K562 (cell line): ENCODE measurements around the gene SERTAD1. TPM values are rescaled to one million over a fixed set of nuclear protein-coding genes. Genes with fewer than 3 reads are reported as not detected.
A peak's percentile ranks its signal among the peaks of the same experiment; 100 is the strongest.

Experiments used
- ATAC-seq: fragments of 200-7000 bp; cut with Tn5 transposase; 3 replicates; pipeline ENCODE4 v1.9.1; 2020; ENCODE audit warnings: moderate library complexity
- BruUV-seq: library from RNA; stranded (reverse); fragments of 400-500 nt; replicated peaks from 2 replicates; lab custom pipeline; 2021; lab: Mats Ljungman, UMichigan
- CTCF ChIA-PET: fragments of 300-600 bp; formaldehyde crosslinking; extraction: SDS; loops from one replicate; lab custom pipeline; 2021; ENCODE audit warnings: low intra/inter-chr PET ratio; lab: Yijun Ruan, JAX
- POLR2A ChIA-PET: fragments of 300-600, 350-650 bp; sonication (Branson Sonifier 250); formaldehyde crosslinking; extraction: SDS; loops from one replicate; lab custom pipeline; 2021; ENCODE audit warnings: antibody characterized with exemption, inconsistent platforms; lab: Yijun Ruan, JAX
- DNase-seq, 4 experiments: peaks; one replicate each; pipeline versions ENCODE4 v3.0.0 to v3.0.0-alpha.2; 2011 to 2018; ENCODE audit warnings: low spot score in 3 of 4, mixed read lengths in 3 of 4; ENCODE audit errors: extremely low read depth in 1 of 4
- FAIRE-seq: peaks from 2 replicates; lab custom pipeline; 2011; peaks lifted over from hg19 to GRCh38; lab: Jason Lieb, UNC
- H2AFZ ChIP-seq: 2 replicates; pipeline ENCODE4 v1.6.0; 2011; ENCODE audit warnings: low read depth, low read length, control low read depth, inconsistent platforms
- H3K27ac ChIP-seq: fragments of 200-600 bp; 3 replicates; pipeline ENCODE4 v1.8.0; 2011; ENCODE audit warnings: low read depth, mild to moderate bottlenecking, control low read depth, inconsistent platforms, low read length, moderate library complexity, mixed read lengths; ENCODE audit errors: extremely low read depth
- H3K27me3 ChIP-seq, 2 experiments: fragments of 300-600 bp in 1 of 2; 2 replicates in 1 of 2; 3 replicates in 1 of 2; pipeline versions ENCODE4 v1.6.0 to v1.8.0; 2011; ENCODE audit warnings: inconsistent platforms in 2 of 2, low read length in 2 of 2, mild to moderate bottlenecking in 1 of 2, mixed read lengths in 1 of 2, moderate library complexity in 1 of 2; ENCODE audit not compliant: control insufficient read depth in 2 of 2, insufficient read depth in 2 of 2
- H3K36me3 ChIP-seq: fragments of 300-600 bp; 3 replicates; pipeline ENCODE4 v1.8.0; 2011; ENCODE audit warnings: mild to moderate bottlenecking, low read length, inconsistent platforms; ENCODE audit not compliant: control insufficient read depth, insufficient read depth
- H3K4me1 ChIP-seq, 2 experiments: fragments of 200-600 bp in 1 of 2; replicated peaks in 1 of 2; 2 replicates in 1 of 2; 3 replicates in 1 of 2; pipeline versions ENCODE4 v1.5.1 to v1.8.0; 2011; ENCODE audit warnings: inconsistent platforms in 2 of 2, low read length in 2 of 2, mild to moderate bottlenecking in 1 of 2, mixed read lengths in 1 of 2, moderate library complexity in 1 of 2; ENCODE audit not compliant: control insufficient read depth in 2 of 2, insufficient read depth in 2 of 2
- H3K4me2 ChIP-seq: 2 replicates; pipeline ENCODE4 v1.6.1; 2011; ENCODE audit warnings: low read length, control low read depth, inconsistent platforms, mixed read lengths; ENCODE audit not compliant: insufficient read depth
- H3K4me3 ChIP-seq: fragments of 200-600 bp; sonication (generic), shearing (Covaris generic); 2 replicates; pipeline ENCODE4 v1.5.1; 2016; ENCODE audit warnings: control low read depth, inconsistent platforms
- H3K79me2 ChIP-seq: fragments of 200-600 bp; 3 replicates; pipeline ENCODE4 v1.8.0; 2011; ENCODE audit warnings: low read length, inconsistent platforms; ENCODE audit not compliant: control insufficient read depth, insufficient read depth
- H3K9ac ChIP-seq, 2 experiments: 2 replicates each; pipeline versions ENCODE4 v1.6.0 to v1.6.1; 2011; ENCODE audit warnings: low read depth in 2 of 2, low read length in 2 of 2, control low read depth in 1 of 2, inconsistent platforms in 1 of 2, mild to moderate bottlenecking in 1 of 2, mixed read lengths in 1 of 2; ENCODE audit not compliant: insufficient read depth in 1 of 2
- H3K9me1 ChIP-seq: one replicate; pipeline ENCODE4 v1.6.0; 2011; ENCODE audit warnings: inconsistent platforms, mild to moderate bottlenecking, low read length, moderate library complexity; ENCODE audit not compliant: control insufficient read depth, insufficient read depth
- H3K9me3 ChIP-seq: replicated peaks from 2 replicates; pipeline ENCODE4 v1.5.1; 2011; ENCODE audit warnings: low read depth, low read length, inconsistent platforms; ENCODE audit not compliant: control insufficient read depth, insufficient read depth
- H4K20me1 ChIP-seq: replicated peaks from 2 replicates; pipeline ENCODE4 v1.6.1; 2011; ENCODE audit warnings: low read length, inconsistent platforms, mixed read lengths; ENCODE audit not compliant: control insufficient read depth, insufficient read depth
- ATF7 ChIP-seq: fragments of 450-650 bp; IDR thresholded peaks from 2 replicates; pipeline ENCODE4 v1.7.1; 2014; ENCODE audit warnings: mild to moderate bottlenecking, moderate library complexity
- CBFA2T3 ChIP-seq: fragments of 450-650 bp; IDR thresholded peaks from 2 replicates; pipeline ENCODE4 v1.6.1; 2017
- CCNT2 ChIP-seq: IDR thresholded peaks from 2 replicates; pipeline ENCODE4 v1.6.1; 2011; ENCODE audit warnings: borderline replicate concordance, low read depth, mild to moderate bottlenecking, moderate library complexity, mixed read lengths, low read length; ENCODE audit not compliant: insufficient read length; ENCODE audit errors: extremely low read depth
- CEBPG ChIP-seq, 3 experiments: fragments of 200-800 bp in 1 of 3; sonication (Bioruptor generic) in 1 of 3; sonication (generic) in 1 of 3; formaldehyde crosslinking in 1 of 3; IDR thresholded peaks in 2 of 3; conservative IDR thresholded peaks in 1 of 3; 2 replicates each; pipeline versions ENCODE4 v1.6.1 to v1.8.0; 2016 to 2022; ENCODE audit warnings: missing compliant biosample characterization in 2 of 3, missing genetic modification characterization in 2 of 3, mild to moderate bottlenecking in 1 of 3, missing genetic modification reagents in 1 of 3
- CREM ChIP-seq: IDR thresholded peaks from 2 replicates; pipeline ENCODE4 v1.6.1; 2014; ENCODE audit warnings: antibody characterized with exemption, low read depth
- FUS ChIP-seq: fragments of 200-400 bp; formaldehyde crosslinking; optimal IDR thresholded peaks from 2 replicates; pipeline ENCODE3; 2017; ENCODE audit warnings: low read depth, low read length
- MEF2A ChIP-seq: IDR thresholded peaks from 2 replicates; pipeline ENCODE4 v1.6.1; 2011; ENCODE audit warnings: low read depth, mild to moderate bottlenecking, low read length, moderate library complexity; ENCODE audit not compliant: control insufficient read depth
- POLR2B ChIP-seq: fragments of 450-650 bp; IDR thresholded peaks from 2 replicates; pipeline ENCODE4 v1.6.1; 2018; ENCODE audit warnings: low read depth; ENCODE audit not compliant: partially characterized antibody
- POU5F1 ChIP-seq: fragments of 150-350 bp; IDR thresholded peaks from 2 replicates; pipeline ENCODE4 v1.6.1; 2014; ENCODE audit warnings: borderline replicate concordance, low read length, low read depth, mild to moderate bottlenecking; ENCODE audit not compliant: partially characterized antibody
- U2AF2 ChIP-seq: fragments of 200-400 bp; formaldehyde crosslinking; optimal IDR thresholded peaks from 2 replicates; pipeline ENCODE3; 2017; ENCODE audit warnings: low read depth, mild to moderate bottlenecking, low read length
- ZNF282 ChIP-seq: sonication (generic); formaldehyde crosslinking; IDR thresholded peaks from 2 replicates; pipeline ENCODE4 v1.8.1; 2023; ENCODE audit warnings: missing genetic modification reagents
- WGBS: fragments of 100-300 bp; shearing (Covaris generic); methylation state at CpG from one replicate; pipeline ENCODE4 v1.1.6; 2016; ENCODE audit warnings: low coverage, mixed read lengths; ENCODE audit not compliant: insufficient coverage; ENCODE audit errors: missing lambda C conversion rate; 5-methylcytosine and 5-hydroxymethylcytosine counted together
- in situ Hi-C: fragments of 300-500 bp; cut with MboI; formaldehyde crosslinking; loops from 4 replicates; pipeline ENCODE4 v1.15.0; 2018; ENCODE audit warnings: inconsistent platforms, mixed read lengths
- intact Hi-C: fragments of 100-400 bp; cut with micrococcal nuclease; formaldehyde crosslinking; loops from 2 replicates; pipeline ENCODE4 v1.14.2; 2022
- polyA plus RNA-seq, 8 experiments: library from polyadenylated mRNA; depleted of rRNA in 4 of 8; stranded (reverse) in 5 of 8; unstranded in 3 of 8; fragments of >200 nt; fragmentation: Nextera tagmentation in 2 of 8; fragmentation: Illumina TruSeq in 1 of 8; extraction: Ambion mirVana in 2 of 8; extraction: Trizol in 1 of 8; gene quantifications; 2 replicates each; pipeline versions ENCODE4 v1.2.1 to v1.2.3, GENCODE V29; 2011 to 2014; ENCODE audit warnings: inconsistent platforms in 1 of 8, missing spikeins in 1 of 8
- total RNA-seq, 7 experiments: library from RNA; depleted of rRNA in 6 of 7; stranded (reverse); fragments of >200 nt in 6 of 7; fragmentation: Illumina TruSeq in 2 of 7; extraction: Trizol in 2 of 7; gene quantifications; 2 replicates each; pipeline versions ENCODE4 v1.2.1 to v1.2.3, GENCODE V29; 2011 to 2021; ENCODE audit warnings: low replicate concordance in 1 of 7
- TF ChIP-seq, protein P1 (sequence below): fragments of 250-450 bp; sonication (Bioruptor Pico); IDR thresholded peaks from 2 replicates; pipeline ENCODE4 v1.8.0; 2022; ENCODE audit warnings: moderate library complexity, mild to moderate bottlenecking, inconsistent platforms
- TF ChIP-seq, protein P2 (sequence below): fragments of 250-450 bp; sonication (Bioruptor Pico); IDR thresholded peaks from 2 replicates; pipeline ENCODE4 v1.5.0; 2022; ENCODE audit warnings: mild to moderate bottlenecking
- TF ChIP-seq, protein P3 (sequence below): fragments of 450-650 bp; IDR thresholded peaks from 2 replicates; pipeline ENCODE4 v1.6.1; 2016; ENCODE audit warnings: mild to moderate bottlenecking
- TF ChIP-seq, protein P4 (sequence below), 2 experiments: fragments of 450-650 bp in 1 of 2; sonication (generic) in 1 of 2; formaldehyde crosslinking; conservative IDR thresholded peaks; 2 replicates each; pipeline versions ENCODE4 v1.4.0 to v1.8.1; 2020 to 2022; ENCODE audit warnings: mild to moderate bottlenecking in 1 of 2, missing genetic modification reagents in 1 of 2

Gene SERTAD1
- total and polyA plus RNA-seq, 9 of the 15 experiments (the other 6 are each of a cell fraction or from before 2014, with no cell fraction given), result 0.15 to 8.7 (median 4.9) TPM

DNA sequence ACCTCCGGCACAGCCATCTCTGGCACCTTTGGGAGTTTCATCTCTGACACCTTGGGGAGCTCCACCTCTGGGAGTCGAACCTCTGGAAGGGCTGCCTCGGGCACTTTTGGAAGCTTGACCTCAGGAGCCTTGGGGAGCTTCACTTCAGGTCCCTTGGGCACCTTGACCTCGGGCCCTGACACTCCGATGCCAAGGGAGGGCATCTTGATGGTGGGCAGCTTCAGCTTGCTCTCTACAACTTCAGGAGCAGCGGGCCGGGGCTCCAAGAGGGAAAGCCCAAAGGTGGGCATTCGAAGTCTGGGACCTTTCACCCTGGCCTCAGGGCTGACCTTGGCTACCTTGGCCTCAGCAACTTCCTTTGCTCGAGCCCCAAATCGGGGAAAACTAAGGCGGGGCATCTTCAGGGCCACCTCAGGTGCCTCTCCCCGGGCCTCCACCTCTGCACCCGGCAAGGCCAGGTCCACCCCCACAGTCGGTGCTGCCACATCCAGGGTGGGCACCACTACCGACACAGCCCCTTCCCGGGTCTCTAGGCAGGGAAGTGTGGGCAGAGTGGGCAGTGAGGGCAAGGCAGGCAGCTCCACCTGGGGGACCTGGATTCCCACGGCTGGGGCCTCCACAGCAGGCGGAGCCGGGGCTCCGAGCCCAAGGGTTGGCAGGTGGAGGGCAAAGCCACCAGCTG, 28.8 kb downstream of the SERTAD1 start:
- no peak for FAIRE-seq
- intact Hi-C loops (no loop called here), in situ Hi-C loops (no loop called here)
- no peak for ATAC-seq
- 33% methylated on average over 19 of the region's 20 CpGs for WGBS
- ChIA-PET POLR2A (interaction anchor here (0.6 to 2.2 kb wide), 7 partner anchors 10 to 68 kb away, joined by 3 to 6 read pairs (median 4); no protein-coding TSS in a partner anchor), CTCF (no interaction called here)
- no peaks in the 10 kb centered on the region for H3K9me1 ChIP-seq
- no peak overlapping the region for H3K4me2 ChIP-seq
- H3K4me1 ChIP-seq, result peaks cover 17 to 52% of the 10 kb centered on the region in 2 experiments
- peaks cover 18 to 34% of the 10 kb centered on the region in 2 experiments for H3K27me3 ChIP-seq
- 0 out of 2 replicates have a peak, but pooled peaks cover 5% of the 10 kb centered on the region for H4K20me1 ChIP-seq
- H3K4me3 ChIP-seq, result no peak overlapping the region
- no peaks in the 10 kb centered on the region for H3K9me3 ChIP-seq
- no peaks in the 10 kb centered on the region for H3K36me3 ChIP-seq
- H3K79me2 ChIP-seq, result no peaks in the 10 kb centered on the region
- H3K9ac ChIP-seq, result peak overlapping the region in 1 of 2 experiments; percentile 64; a peak in 2 of 4 replicates
- BruUV-seq, result no TSS peak
- TF ChIP-seq CEBPG (CRISPR knock-in tag; IDR thresholded peaks at IDR 0.05) (no peak), CEBPG (tag; conservative IDR thresholded peaks at IDR 0.05 in 1 of 2, IDR thresholded peaks at IDR 0.05 in 1 of 2) (no peak), FUS (no peak), ATF7 (no peak), POLR2B (no peak), CREM (no peak), ZNF282 (no peak), CBFA2T3 (no peak), MEF2A (no peak), U2AF2 (no peak), POU5F1 (no peak), CCNT2 (no peak)
- TF ChIP-seq, protein P1, sequence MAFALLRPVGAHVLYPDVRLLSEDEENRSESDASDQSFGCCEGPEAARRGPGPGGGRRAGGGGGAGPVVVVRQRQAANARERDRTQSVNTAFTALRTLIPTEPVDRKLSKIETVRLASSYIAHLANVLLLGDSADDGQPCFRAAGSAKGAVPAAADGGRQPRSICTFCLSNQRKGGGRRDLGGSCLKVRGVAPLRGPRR (CRISPR knock-in tag), result no peak
- TF ChIP-seq, protein P2, sequence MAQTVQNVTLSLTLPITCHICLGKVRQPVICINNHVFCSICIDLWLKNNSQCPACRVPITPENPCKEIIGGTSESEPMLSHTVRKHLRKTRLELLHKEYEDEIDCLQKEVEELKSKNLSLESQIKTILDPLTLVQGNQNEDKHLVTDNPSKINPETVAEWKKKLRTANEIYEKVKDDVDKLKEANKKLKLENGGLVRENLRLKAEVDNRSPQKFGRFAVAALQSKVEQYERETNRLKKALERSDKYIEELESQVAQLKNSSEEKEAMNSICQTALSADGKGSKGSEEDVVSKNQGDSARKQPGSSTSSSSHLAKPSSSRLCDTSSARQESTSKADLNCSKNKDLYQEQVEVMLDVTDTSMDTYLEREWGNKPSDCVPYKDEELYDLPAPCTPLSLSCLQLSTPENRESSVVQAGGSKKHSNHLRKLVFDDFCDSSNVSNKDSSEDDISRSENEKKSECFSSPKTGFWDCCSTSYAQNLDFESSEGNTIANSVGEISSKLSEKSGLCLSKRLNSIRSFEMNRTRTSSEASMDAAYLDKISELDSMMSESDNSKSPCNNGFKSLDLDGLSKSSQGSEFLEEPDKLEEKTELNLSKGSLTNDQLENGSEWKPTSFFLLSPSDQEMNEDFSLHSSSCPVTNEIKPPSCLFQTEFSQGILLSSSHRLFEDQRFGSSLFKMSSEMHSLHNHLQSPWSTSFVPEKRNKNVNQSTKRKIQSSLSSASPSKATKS (CRISPR knock-in tag), result no peak
- TF ChIP-seq, protein P3, sequence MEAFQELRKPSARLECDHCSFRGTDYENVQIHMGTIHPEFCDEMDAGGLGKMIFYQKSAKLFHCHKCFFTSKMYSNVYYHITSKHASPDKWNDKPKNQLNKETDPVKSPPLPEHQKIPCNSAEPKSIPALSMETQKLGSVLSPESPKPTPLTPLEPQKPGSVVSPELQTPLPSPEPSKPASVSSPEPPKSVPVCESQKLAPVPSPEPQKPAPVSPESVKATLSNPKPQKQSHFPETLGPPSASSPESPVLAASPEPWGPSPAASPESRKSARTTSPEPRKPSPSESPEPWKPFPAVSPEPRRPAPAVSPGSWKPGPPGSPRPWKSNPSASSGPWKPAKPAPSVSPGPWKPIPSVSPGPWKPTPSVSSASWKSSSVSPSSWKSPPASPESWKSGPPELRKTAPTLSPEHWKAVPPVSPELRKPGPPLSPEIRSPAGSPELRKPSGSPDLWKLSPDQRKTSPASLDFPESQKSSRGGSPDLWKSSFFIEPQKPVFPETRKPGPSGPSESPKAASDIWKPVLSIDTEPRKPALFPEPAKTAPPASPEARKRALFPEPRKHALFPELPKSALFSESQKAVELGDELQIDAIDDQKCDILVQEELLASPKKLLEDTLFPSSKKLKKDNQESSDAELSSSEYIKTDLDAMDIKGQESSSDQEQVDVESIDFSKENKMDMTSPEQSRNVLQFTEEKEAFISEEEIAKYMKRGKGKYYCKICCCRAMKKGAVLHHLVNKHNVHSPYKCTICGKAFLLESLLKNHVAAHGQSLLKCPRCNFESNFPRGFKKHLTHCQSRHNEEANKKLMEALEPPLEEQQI, result no peak
- TF ChIP-seq, protein P4, sequence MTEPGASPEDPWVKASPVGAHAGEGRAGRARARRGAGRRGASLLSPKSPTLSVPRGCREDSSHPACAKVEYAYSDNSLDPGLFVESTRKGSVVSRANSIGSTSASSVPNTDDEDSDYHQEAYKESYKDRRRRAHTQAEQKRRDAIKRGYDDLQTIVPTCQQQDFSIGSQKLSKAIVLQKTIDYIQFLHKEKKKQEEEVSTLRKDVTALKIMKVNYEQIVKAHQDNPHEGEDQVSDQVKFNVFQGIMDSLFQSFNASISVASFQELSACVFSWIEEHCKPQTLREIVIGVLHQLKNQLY (CRISPR knock-in tag; conservative IDR thresholded peaks at IDR 0.05), result no peak
- H2AFZ ChIP-seq, result no peak overlapping the region
- no peak for DNase-seq
- no peak overlapping the region for H3K27ac ChIP-seq
